ENCODE data around the gene TNRC18.
"Not testable (repeated sequence)": the region's sequence is repeated elsewhere in the genome, so short reads cannot be mapped to it uniquely, and the experiment has no call there.

Gene TNRC18

GRCh38 chr7:5296015-5296610 is 127.5 kb downstream of the TNRC18 start:
- Histone ChIP-seq H3K9me3 (ENCODE audit: severe bottlenecking) (no peaks in the 10 kb centered on the region), H3K4me3 (ENCODE audit: severe bottlenecking) (no peak overlapping the region), H3K27ac (ENCODE audit: poor library complexity, severe bottlenecking) (no peak overlapping the region), H3K36me3 (ENCODE audit: low read depth) (no peaks in the 10 kb centered on the region), H3K27me3 (ENCODE audit: insufficient read depth, poor library complexity, severe bottlenecking) (no peaks in the 10 kb centered on the region), H3K4me1 (ENCODE audit: insufficient read depth, poor library complexity, severe bottlenecking) (no peaks in the 10 kb centered on the region)
- ATAC-seq (ENCODE audit: low read depth) = no peak
- TF ChIP-seq, protein P1, sequence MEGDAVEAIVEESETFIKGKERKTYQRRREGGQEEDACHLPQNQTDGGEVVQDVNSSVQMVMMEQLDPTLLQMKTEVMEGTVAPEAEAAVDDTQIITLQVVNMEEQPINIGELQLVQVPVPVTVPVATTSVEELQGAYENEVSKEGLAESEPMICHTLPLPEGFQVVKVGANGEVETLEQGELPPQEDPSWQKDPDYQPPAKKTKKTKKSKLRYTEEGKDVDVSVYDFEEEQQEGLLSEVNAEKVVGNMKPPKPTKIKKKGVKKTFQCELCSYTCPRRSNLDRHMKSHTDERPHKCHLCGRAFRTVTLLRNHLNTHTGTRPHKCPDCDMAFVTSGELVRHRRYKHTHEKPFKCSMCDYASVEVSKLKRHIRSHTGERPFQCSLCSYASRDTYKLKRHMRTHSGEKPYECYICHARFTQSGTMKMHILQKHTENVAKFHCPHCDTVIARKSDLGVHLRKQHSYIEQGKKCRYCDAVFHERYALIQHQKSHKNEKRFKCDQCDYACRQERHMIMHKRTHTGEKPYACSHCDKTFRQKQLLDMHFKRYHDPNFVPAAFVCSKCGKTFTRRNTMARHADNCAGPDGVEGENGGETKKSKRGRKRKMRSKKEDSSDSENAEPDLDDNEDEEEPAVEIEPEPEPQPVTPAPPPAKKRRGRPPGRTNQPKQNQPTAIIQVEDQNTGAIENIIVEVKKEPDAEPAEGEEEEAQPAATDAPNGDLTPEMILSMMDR (IDR thresholded peaks at IDR 0.05; ENCODE audit: poor library complexity, severe bottlenecking) = no peak
- no peak for DNase-seq (ENCODE audit: low spot score)

GRCh38 chr7:5295039-5296014 is 128.3 kb downstream of the TNRC18 start:
- Histone ChIP-seq H3K4me3 (ENCODE audit: severe bottlenecking) (no peak overlapping the region), H3K27me3 (ENCODE audit: insufficient read depth, poor library complexity, severe bottlenecking) (no peaks in the 10 kb centered on the region), H3K36me3 (ENCODE audit: low read depth) (no peaks in the 10 kb centered on the region), H3K4me1 (ENCODE audit: insufficient read depth, poor library complexity, severe bottlenecking) (no peaks in the 10 kb centered on the region), H3K27ac (ENCODE audit: poor library complexity, severe bottlenecking) (no peak overlapping the region), H3K9me3 (ENCODE audit: severe bottlenecking) (no peaks in the 10 kb centered on the region)
- no peak for DNase-seq (ENCODE audit: low spot score)
- no peak for ATAC-seq (ENCODE audit: low read depth)
- TF ChIP-seq, protein P1 (IDR thresholded peaks at IDR 0.05; ENCODE audit: poor library complexity, severe bottlenecking) = no peak

DNA sequence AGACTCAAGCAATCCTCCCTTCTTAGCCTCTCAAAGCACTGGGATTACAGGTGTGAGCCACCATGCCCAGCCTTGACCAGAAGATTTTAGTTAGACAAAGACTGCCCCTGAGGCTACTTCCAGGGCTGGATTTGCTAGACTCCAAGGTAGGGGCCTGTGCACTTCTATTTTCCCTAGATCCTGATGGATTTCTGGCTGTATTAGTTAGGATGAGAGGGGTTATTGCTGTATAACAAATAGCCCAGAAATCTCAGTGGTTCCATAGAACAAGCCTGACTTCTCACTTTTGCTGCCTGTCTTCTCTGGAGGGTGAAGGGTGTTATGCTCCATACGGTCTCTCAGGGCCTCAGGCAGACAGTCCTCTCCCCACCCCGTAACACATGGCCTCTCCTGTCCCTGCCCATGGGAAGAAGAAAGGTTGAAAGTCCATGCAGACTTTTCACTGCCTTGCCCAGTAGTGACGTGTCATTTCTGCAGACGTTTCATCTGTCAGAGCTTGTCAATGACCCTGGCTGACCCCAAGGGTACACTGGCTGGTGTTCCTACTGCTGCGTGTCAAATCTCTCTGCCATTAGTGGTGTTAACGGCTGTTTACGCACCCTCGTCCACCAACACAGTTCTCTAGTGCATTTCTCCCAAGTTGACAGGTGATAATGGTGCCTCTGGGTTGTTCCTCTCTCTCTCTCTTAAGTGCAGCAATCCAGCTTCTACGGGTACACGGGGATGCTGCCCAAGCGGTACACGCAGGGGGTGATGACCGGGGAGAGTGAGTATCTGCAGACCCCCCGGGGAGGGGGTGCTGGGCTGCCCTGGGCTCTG is 129.3 kb downstream of the TNRC18 start:
- Histone ChIP-seq H3K36me3 (ENCODE audit: low read depth) (no peaks in the 10 kb centered on the region), H3K4me1 (ENCODE audit: insufficient read depth, poor library complexity, severe bottlenecking) (no peaks in the 10 kb centered on the region), H3K27ac (ENCODE audit: poor library complexity, severe bottlenecking) (no peak overlapping the region), H3K4me3 (ENCODE audit: severe bottlenecking) (no peak overlapping the region), H3K9me3 (ENCODE audit: severe bottlenecking) (no peaks in the 10 kb centered on the region), H3K27me3 (ENCODE audit: insufficient read depth, poor library complexity, severe bottlenecking) (no peaks in the 10 kb centered on the region)
- DNase-seq (ENCODE audit: low spot score) = no peak
- ATAC-seq (ENCODE audit: low read depth) = no peak
- TF ChIP-seq, protein P1 (IDR thresholded peaks at IDR 0.05; ENCODE audit: poor library complexity, severe bottlenecking) = no peak

DNA sequence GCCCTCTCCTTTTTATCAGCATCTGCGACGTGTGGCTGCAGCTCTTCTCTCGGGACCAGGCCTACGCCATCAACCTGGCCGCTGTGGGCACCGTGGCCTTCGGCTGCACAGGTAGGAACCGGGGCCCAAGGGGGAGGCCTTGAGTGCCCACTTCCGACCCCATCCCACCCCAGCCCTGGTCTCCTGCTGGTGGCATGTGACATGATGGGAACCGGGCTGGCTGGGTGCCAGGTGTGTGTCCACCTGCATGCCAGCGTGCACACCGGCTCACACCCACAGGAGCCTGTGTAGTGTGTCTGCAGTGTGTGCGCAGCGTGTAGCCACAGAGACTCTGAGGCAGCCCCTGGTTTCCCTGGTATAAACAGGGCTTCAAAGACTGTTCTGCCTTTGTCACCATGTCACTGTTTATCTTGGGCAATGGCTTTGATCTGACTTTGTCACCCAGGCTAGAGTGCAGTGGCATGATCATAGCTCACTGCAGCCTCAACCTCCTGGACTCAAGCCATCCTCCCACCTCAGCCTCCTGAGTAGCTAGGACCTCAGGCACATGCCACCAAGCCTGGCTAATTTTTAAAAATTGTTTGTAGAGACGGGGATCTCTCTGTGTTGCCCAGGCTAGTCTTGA is 131.8 kb downstream of the TNRC18 start:
- not testable (repeated sequence) for H3K9me3 ChIP-seq (ENCODE audit: severe bottlenecking); DNase-seq (ENCODE audit: low spot score); H3K36me3 ChIP-seq (ENCODE audit: low read depth); H3K4me3 ChIP-seq (ENCODE audit: severe bottlenecking); H3K27ac ChIP-seq (ENCODE audit: poor library complexity, severe bottlenecking); H3K4me1 ChIP-seq (ENCODE audit: insufficient read depth, poor library complexity, severe bottlenecking); H3K27me3 ChIP-seq (ENCODE audit: insufficient read depth, poor library complexity, severe bottlenecking); ATAC-seq (ENCODE audit: low read depth)

GRCh38 chr7:5291301-5291700 is 132.3 kb downstream of the TNRC18 start:
- DNase-seq (ENCODE audit: low spot score) = no peak
- Histone ChIP-seq H3K27ac (ENCODE audit: poor library complexity, severe bottlenecking) (no peak overlapping the region), H3K9me3 (ENCODE audit: severe bottlenecking) (no peaks in the 10 kb centered on the region), H3K4me3 (ENCODE audit: severe bottlenecking) (no peak overlapping the region), H3K27me3 (ENCODE audit: insufficient read depth, poor library complexity, severe bottlenecking) (no peaks in the 10 kb centered on the region), H3K4me1 (ENCODE audit: insufficient read depth, poor library complexity, severe bottlenecking) (no peaks in the 10 kb centered on the region), H3K36me3 (ENCODE audit: low read depth) (no peaks in the 10 kb centered on the region)
- ATAC-seq (ENCODE audit: low read depth) = no peak
- TF ChIP-seq, protein P1 (IDR thresholded peaks at IDR 0.05; ENCODE audit: poor library complexity, severe bottlenecking) = no peak

Data from RWPE2 (cell line).